ENCODE results near the gene APRT. TPM values are rescaled to one million over a fixed set of nuclear protein-coding genes. Genes with fewer than 3 reads are reported as not detected.
"Not testable (repeated sequence)": the region's sequence is repeated elsewhere in the genome, so short reads cannot be mapped to it uniquely, and the experiment has no call there.

Gene APRT
- total RNA-seq, 4 donors from 2014 or later = 81.6 to 221 (median 149) TPM

DNA sequence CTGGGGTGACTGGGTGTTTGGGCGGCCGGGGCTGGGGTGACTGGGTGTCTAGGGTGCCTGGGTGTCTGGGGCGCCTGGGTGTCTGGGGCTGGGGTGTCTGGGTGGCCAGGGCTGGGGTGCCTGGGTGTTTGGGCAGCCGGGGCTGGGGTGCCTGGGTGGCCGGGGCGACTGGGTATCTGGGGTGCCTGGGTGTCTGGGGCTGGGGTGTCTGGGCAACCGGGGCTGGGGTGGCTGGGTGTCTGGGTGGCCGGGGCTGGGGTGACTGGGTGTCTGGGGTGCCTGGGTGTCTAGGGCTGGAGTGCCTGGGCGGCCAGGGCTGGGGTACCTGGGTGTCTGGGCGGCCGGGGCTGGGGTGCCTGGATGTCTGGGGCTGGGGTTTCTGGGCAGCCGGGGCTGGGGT lies 13.4 kb upstream of the APRT start:
- intact Hi-C loops (cut with DNase I; ENCODE audit: low total_unique reads) = no loop called here
- Histone ChIP-seq H3K4me3 (no peak overlapping the region), H3K36me3 (peaks cover 0 to 14% (median 3%) of the 10 kb centered on the region in 4 donors), H3K4me1 (peaks cover 0 to 11% (median 4%) of the 10 kb centered on the region in 4 donors), H3K9me3 (no peaks in the 10 kb centered on the region), H3K27ac (no peak overlapping the region), H3K27me3 (no peaks in the 10 kb centered on the region)
- DNase-seq = no peak
- TF ChIP-seq, protein P1, sequence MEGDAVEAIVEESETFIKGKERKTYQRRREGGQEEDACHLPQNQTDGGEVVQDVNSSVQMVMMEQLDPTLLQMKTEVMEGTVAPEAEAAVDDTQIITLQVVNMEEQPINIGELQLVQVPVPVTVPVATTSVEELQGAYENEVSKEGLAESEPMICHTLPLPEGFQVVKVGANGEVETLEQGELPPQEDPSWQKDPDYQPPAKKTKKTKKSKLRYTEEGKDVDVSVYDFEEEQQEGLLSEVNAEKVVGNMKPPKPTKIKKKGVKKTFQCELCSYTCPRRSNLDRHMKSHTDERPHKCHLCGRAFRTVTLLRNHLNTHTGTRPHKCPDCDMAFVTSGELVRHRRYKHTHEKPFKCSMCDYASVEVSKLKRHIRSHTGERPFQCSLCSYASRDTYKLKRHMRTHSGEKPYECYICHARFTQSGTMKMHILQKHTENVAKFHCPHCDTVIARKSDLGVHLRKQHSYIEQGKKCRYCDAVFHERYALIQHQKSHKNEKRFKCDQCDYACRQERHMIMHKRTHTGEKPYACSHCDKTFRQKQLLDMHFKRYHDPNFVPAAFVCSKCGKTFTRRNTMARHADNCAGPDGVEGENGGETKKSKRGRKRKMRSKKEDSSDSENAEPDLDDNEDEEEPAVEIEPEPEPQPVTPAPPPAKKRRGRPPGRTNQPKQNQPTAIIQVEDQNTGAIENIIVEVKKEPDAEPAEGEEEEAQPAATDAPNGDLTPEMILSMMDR (IDR thresholded peaks at IDR 0.05) = no peak
- TF ChIP-seq POLR2AphosphoS5 (IDR thresholded peaks at IDR 0.05) = no peak
- WGBS, 2 donors (ENCODE audit: low coverage in 1 of 2) = 90% methylated on average over 10 of the region's 12 CpGs; no CpG with 5 or more reads in 1 of the 2 donors
- in situ Hi-C loops (cut with MboI; ENCODE audit: low pct_ligation_motif_present in 1 of 4, low pct_unique_long_range_greater_than_20kb in 1 of 4, low sequenced_read_pairs in 3 of 4) = no loop called here

DNA sequence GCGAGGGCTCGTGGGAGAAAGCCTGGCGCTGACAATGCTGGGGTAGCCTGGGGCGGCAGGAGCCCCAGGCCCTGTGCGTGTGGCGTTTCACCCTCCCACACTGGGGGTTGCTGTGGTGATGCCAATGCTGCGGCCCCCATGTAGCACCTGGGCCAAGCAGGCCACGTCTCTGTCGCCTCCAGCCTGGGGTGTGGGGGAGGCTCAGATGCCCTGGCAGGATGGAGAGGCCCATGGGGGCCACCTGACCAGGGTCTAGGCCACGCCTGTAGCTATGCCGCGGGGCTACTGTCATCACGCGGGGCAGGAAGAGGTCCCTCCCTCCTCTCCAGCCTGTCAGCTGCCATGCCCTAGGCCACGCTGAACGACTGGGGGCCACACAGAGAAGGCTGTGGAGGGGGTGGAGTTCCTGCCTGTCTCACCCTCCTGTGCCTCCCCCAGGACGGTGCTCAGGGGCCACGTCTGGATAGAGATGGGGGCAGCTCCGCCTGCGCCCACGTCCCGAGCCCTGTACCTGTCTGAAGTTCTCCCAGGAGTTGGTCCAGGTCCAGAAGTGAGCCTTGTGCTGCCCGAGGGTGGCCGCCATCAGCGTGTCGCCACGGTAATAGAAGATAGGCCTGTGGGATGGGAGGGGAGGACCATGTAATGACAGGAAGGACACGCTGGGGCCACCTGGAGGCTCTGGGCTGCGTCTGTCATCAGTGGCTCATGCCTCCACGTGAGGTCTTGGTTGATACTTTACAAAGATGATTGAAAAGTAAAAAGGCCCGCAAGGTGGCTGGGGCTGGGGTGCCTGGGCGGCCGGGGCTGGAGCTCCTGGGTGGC lies 12.7 kb upstream of the APRT start:
- peaks cover 0 to 14% (median 3%) of the 10 kb centered on the region in 4 donors for H3K36me3 ChIP-seq
- H3K27ac ChIP-seq = no peak overlapping the region
- in situ Hi-C loops (cut with MboI; ENCODE audit: low pct_ligation_motif_present in 1 of 4, low pct_unique_long_range_greater_than_20kb in 1 of 4, low sequenced_read_pairs in 3 of 4) (loop anchor here in 1 of 4 donors (25.0 kb wide), 1 partner anchor 388 kb away; the partner anchor contains the start of genes SLC22A31 and ZNF778), intact Hi-C loops (cut with DNase I; ENCODE audit: low total_unique reads) (no loop called here)
- H3K9me3 ChIP-seq = no peaks in the 10 kb centered on the region
- WGBS, 2 donors (ENCODE audit: low coverage in 1 of 2) = 89% methylated on average over 31 of the region's 33 CpGs; no CpG with 5 or more reads in 1 of the 2 donors
- peaks cover 0 to 11% (median 4%) of the 10 kb centered on the region in 4 donors for H3K4me1 ChIP-seq
- TF ChIP-seq EP300 (IDR thresholded peaks at IDR 0.05; ENCODE audit: low read depth) (no peak), POLR2AphosphoS5 (IDR thresholded peaks at IDR 0.05) (no peak), POLR2A (IDR thresholded peaks at IDR 0.05) (no peak)
- TF ChIP-seq, protein P1 (IDR thresholded peaks at IDR 0.05) = no peak
- H3K4me3 ChIP-seq = no peak overlapping the region
- no peak for DNase-seq
- no peaks in the 10 kb centered on the region for H3K27me3 ChIP-seq

DNA sequence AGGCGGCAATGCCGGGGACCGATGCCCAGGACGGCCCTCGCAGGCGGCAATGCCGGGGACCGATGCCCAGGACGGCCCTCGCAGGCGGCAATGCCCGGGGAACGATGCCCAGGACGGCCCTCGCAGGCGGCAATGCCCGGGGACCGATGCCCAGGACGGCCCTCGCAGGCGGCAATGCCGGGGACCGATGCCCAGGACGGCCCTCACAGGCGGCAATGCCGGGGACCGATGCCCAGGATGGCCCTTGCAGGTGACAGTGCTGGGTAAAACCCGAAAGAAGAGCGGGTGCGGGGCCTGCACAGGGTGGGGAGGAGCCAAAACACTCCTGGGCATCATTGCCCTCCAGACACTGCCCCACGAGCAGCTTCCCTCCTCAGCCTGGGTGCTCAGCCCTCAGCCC lies 11.9 kb upstream of the APRT start:
- H3K27me3 ChIP-seq; intact Hi-C loops (cut with DNase I; ENCODE audit: low total_unique reads); DNase-seq; H3K27ac ChIP-seq; H3K9me3 ChIP-seq; H3K4me3 ChIP-seq: not testable (repeated sequence)
- 95% methylated on average over 14 of the region's 31 CpGs; no CpG with 5 or more reads in 1 of the 2 donors for WGBS, 2 donors (ENCODE audit: low coverage in 1 of 2)
- peaks cover 0 to 14% (median 3%) of the 10 kb centered on the region in 4 donors for H3K36me3 ChIP-seq
- H3K4me1 ChIP-seq = peaks cover 0 to 11% (median 4%) of the 10 kb centered on the region in 4 donors
- in situ Hi-C loops (cut with MboI; ENCODE audit: low pct_ligation_motif_present in 1 of 4, low pct_unique_long_range_greater_than_20kb in 1 of 4, low sequenced_read_pairs in 3 of 4) = loop anchor here in 1 of 4 donors (25.0 kb wide), 1 partner anchor 389 kb away; the partner anchor contains the start of genes SLC22A31 and ZNF778

DNA sequence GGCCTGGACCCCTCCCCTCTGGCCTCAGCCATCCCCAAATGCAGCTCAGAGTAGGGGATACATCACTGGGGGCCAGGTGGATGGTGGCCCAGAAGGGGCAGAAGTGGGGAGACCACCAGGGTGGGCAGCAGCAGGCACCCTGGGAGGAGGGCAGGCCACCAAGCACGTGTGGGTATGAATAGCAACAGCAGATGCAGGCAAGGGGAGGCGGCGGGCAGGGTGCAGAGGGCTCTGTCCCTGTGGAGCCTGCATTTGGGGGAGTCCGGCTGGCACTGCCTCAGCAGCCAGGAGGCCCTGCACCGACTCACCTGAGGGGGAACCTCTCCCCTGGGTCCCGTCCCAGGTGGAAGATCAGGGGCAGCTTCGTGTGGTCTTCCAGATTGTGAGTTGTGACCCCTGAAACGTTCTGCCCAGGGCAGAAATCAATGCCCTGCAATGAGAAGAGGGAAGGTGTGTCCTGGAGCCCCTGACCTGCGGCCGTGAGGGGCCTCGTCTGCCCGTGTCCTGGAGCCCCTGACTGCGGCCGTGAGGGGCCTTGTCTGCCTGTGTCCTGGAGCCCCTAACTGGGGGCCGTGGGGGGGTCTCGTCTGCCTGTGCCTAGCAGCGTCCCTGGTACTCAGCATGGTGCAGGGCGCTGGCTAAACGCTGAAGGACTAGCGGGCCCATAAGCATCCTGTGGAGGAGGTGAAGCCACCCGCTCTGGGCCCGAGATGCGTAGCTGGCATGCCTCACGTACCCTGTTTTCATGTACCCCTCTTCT lies 10.7 kb upstream of the APRT start:
- Histone ChIP-seq H3K4me1 (peaks cover 0 to 11% (median 4%) of the 10 kb centered on the region in 4 donors), H3K27ac (no peak overlapping the region), H3K27me3 (no peaks in the 10 kb centered on the region), H3K4me3 (no peak overlapping the region), H3K36me3 (peaks cover 0 to 6% (median 3%) of the 10 kb centered on the region in 4 donors), H3K9me3 (no peaks in the 10 kb centered on the region)
- intact Hi-C loops (cut with DNase I; ENCODE audit: low total_unique reads) = no loop called here
- 87% methylated on average over 21 of the region's 24 CpGs; no CpG with 5 or more reads in 1 of the 2 donors for WGBS, 2 donors (ENCODE audit: low coverage in 1 of 2)
- in situ Hi-C loops (cut with MboI; ENCODE audit: low pct_ligation_motif_present in 1 of 4, low pct_unique_long_range_greater_than_20kb in 1 of 4, low sequenced_read_pairs in 3 of 4) = loop anchor here in 1 of 4 donors (25.0 kb wide), 1 partner anchor 390 kb away; the partner anchor contains the start of genes SLC22A31 and ZNF778
- TF ChIP-seq POLR2AphosphoS5 (IDR thresholded peaks at IDR 0.05) (no peak), EP300 (IDR thresholded peaks at IDR 0.05; ENCODE audit: low read depth) (no peak), POLR2A (IDR thresholded peaks at IDR 0.05) (no peak)
- TF ChIP-seq, protein P1 (IDR thresholded peaks at IDR 0.05) = no peak
- no peak for DNase-seq

Measured in transverse colon (tissue), 4 donors.